H1 (cell line): ENCODE results near the gene TMEM151A. TPM values are rescaled to one million over a fixed set of nuclear protein-coding genes. Genes with fewer than 3 reads are reported as not detected.

Source experiments
- CTCF ChIA-PET: fragments of 300-600 bp; sonication (Branson Sonifier 250); formaldehyde crosslinking; loops from one replicate; lab custom pipeline; 2021; ENCODE audit not compliant: partially characterized antibody; lab: Charles Lee
- POLR2A ChIA-PET: fragments of 300-600 bp; sonication (Branson Sonifier 250); formaldehyde crosslinking; loops from one replicate; lab custom pipeline; 2021; ENCODE audit warnings: inconsistent platforms; ENCODE audit not compliant: partially characterized antibody; lab: Charles Lee
- DNase-seq, 2 experiments: peaks; one replicate each; pipeline versions ENCODE4 v3.0.0 to v3.0.0-alpha.2; 2010 to 2022; ENCODE audit warnings: low spot score in 2 of 2, low read depth in 1 of 2, mixed read lengths in 1 of 2
- FAIRE-seq: peaks from 2 replicates; lab custom pipeline; 2011; peaks lifted over from hg19 to GRCh38; lab: Jason Lieb, UNC
- H2AFZ ChIP-seq: 2 replicates; pipeline ENCODE4 v1.8.1; 2012; ENCODE audit warnings: low read length, inconsistent platforms
- H2AK5ac ChIP-seq: 2 replicates; pipeline ENCODE4 v1.6.1; 2013; ENCODE audit warnings: low read depth, low read length
- H2BK120ac ChIP-seq: replicated peaks from 2 replicates; pipeline ENCODE3; 2013; ENCODE audit warnings: low read depth, low read length, inconsistent platforms
- H2BK12ac ChIP-seq: 2 replicates; pipeline ENCODE4 v1.6.1; 2013; ENCODE audit warnings: low read depth, low read length
- H2BK15ac ChIP-seq: 2 replicates; pipeline ENCODE4 v1.6.1; 2013; ENCODE audit warnings: low read length
- H2BK20ac ChIP-seq: 2 replicates; pipeline ENCODE4 v1.6.1; 2013; ENCODE audit warnings: low read length
- H2BK5ac ChIP-seq: 2 replicates; pipeline ENCODE4 v1.6.1; 2013; ENCODE audit warnings: low read depth, low read length
- H3K14ac ChIP-seq: 2 replicates; pipeline ENCODE4 v1.6.1; 2013; ENCODE audit warnings: inconsistent platforms; ENCODE audit not compliant: insufficient read length
- H3K18ac ChIP-seq: 2 replicates; pipeline ENCODE4 v1.6.1; 2013; ENCODE audit warnings: low read length; ENCODE audit errors: extremely low read depth
- H3K23ac ChIP-seq: 2 replicates; pipeline ENCODE4 v1.6.1; 2013; ENCODE audit warnings: inconsistent platforms; ENCODE audit not compliant: insufficient read length
- H3K23me2 ChIP-seq: 2 replicates; pipeline ENCODE4 v1.6.1; 2013; ENCODE audit warnings: low read depth, low read length
- H3K27ac ChIP-seq: 2 replicates; pipeline ENCODE4 v1.6.1; 2011; ENCODE audit warnings: low read depth, low read length, inconsistent platforms
- H3K27me3 ChIP-seq, 4 experiments: replicated peaks in 1 of 4; 1 replicate in 1 of 4; 2 replicates in 3 of 4; pipeline versions ENCODE4 v1.6.1 to v1.8.1; 2011 to 2013; ENCODE audit warnings: low read length in 3 of 4, mild to moderate bottlenecking in 3 of 4, inconsistent platforms in 2 of 4, mixed read lengths in 2 of 4, moderate library complexity in 1 of 4; ENCODE audit not compliant: control insufficient read depth in 3 of 4, insufficient read depth in 3 of 4; ENCODE audit errors: extremely low read depth in 1 of 4
- H3K36me3 ChIP-seq, 4 experiments: 2 replicates each; pipeline versions ENCODE4 v1.6.1 to v1.8.1; 2011 to 2013; ENCODE audit warnings: mild to moderate bottlenecking in 4 of 4, low read length in 3 of 4, moderate library complexity in 2 of 4, control low read depth in 1 of 4, inconsistent platforms in 1 of 4; ENCODE audit not compliant: insufficient read depth in 4 of 4, control insufficient read depth in 2 of 4
- H3K4ac ChIP-seq: replicated peaks from 2 replicates; pipeline ENCODE3; 2013; ENCODE audit warnings: low read length, low read depth, mixed read lengths, inconsistent platforms; ENCODE audit not compliant: insufficient read length
- H3K4me1 ChIP-seq, 4 experiments: replicated peaks in 1 of 4; 1 replicate in 1 of 4; 2 replicates in 3 of 4; pipeline versions ENCODE4 v1.6.1 to v1.8.1; 2011 to 2013; ENCODE audit warnings: low read length in 3 of 4, inconsistent platforms in 2 of 4, mixed read lengths in 1 of 4; ENCODE audit not compliant: insufficient read depth in 4 of 4, control insufficient read depth in 3 of 4
- H3K4me2 ChIP-seq, 2 experiments: 2 replicates each; pipeline versions ENCODE4 v1.6.1 to v1.8.1; 2011 to 2013; ENCODE audit warnings: low read depth in 2 of 2, low read length in 2 of 2, control low read depth in 1 of 2, inconsistent platforms in 1 of 2, mild to moderate bottlenecking in 1 of 2; ENCODE audit not compliant: insufficient read depth in 1 of 2
- H3K4me3 ChIP-seq, 4 experiments: fragments of 200-600, 300-600 bp in 1 of 4; sonication (generic), shearing (Covaris generic), sonication (Bioruptor Twin) in 1 of 4; 2 replicates each; pipeline versions ENCODE4 v1.5.1 to v1.8.1; 2011 to 2016; ENCODE audit warnings: low read length in 4 of 4, low read depth in 3 of 4, control low read depth in 2 of 4, inconsistent platforms in 2 of 4, mild to moderate bottlenecking in 2 of 4, mixed read lengths in 1 of 4, moderate library complexity in 1 of 4; ENCODE audit not compliant: insufficient read depth in 2 of 4; ENCODE audit errors: extremely low read depth in 1 of 4
- H3K56ac ChIP-seq: replicated peaks from 2 replicates; pipeline ENCODE3; 2013; ENCODE audit warnings: low read depth, mild to moderate bottlenecking, mixed read lengths, low read length, inconsistent platforms; ENCODE audit not compliant: insufficient read length
- H3K79me1 ChIP-seq: 2 replicates; pipeline ENCODE4 v1.6.1; 2013; ENCODE audit warnings: low read depth, low read length, control low read depth
- H3K79me2 ChIP-seq, 2 experiments: 2 replicates each; pipeline versions ENCODE4 v1.6.1 to v1.8.1; 2012 to 2013; ENCODE audit warnings: low read length in 2 of 2, mild to moderate bottlenecking in 2 of 2, inconsistent platforms in 1 of 2; ENCODE audit not compliant: insufficient read depth in 2 of 2, control insufficient read depth in 1 of 2
- H3K9ac ChIP-seq, 4 experiments: replicated peaks in 1 of 4; 1 replicate in 1 of 4; 2 replicates in 3 of 4; pipeline versions ENCODE4 v1.6.1 to v1.8.1; 2011 to 2013; ENCODE audit warnings: low read depth in 3 of 4, low read length in 3 of 4, control low read depth in 2 of 4, mild to moderate bottlenecking in 2 of 4, moderate library complexity in 2 of 4, inconsistent platforms in 1 of 4; ENCODE audit errors: extremely low read depth in 1 of 4
- H3K9me3 ChIP-seq, 2 experiments: 2 replicates each; pipeline versions ENCODE4 v1.6.1 to v1.8.1; 2012 to 2013; ENCODE audit warnings: mild to moderate bottlenecking in 2 of 2, moderate library complexity in 2 of 2, control low read depth in 1 of 2, inconsistent platforms in 1 of 2, low read depth in 1 of 2, low read length in 1 of 2, mixed read lengths in 1 of 2; ENCODE audit not compliant: insufficient read depth in 2 of 2
- H4K20me1 ChIP-seq, 2 experiments: replicated peaks in 1 of 2; 2 replicates each; pipeline versions ENCODE3 to v1.8.1; 2011 to 2013; ENCODE audit warnings: inconsistent platforms in 2 of 2, low read length in 2 of 2, mild to moderate bottlenecking in 1 of 2; ENCODE audit not compliant: insufficient read depth in 2 of 2, control insufficient read depth in 1 of 2
- H4K5ac ChIP-seq: 2 replicates; pipeline ENCODE4 v1.6.1; 2013; ENCODE audit warnings: low read length, low read depth, mixed read lengths, inconsistent platforms; ENCODE audit not compliant: insufficient read length
- H4K8ac ChIP-seq: 2 replicates; pipeline ENCODE4 v1.8.0; 2013; ENCODE audit warnings: mild to moderate bottlenecking, moderate library complexity, low read length, inconsistent platforms; ENCODE audit not compliant: insufficient read depth; ENCODE audit errors: extremely low read depth
- H4K91ac ChIP-seq: replicated peaks from 2 replicates; pipeline ENCODE3; 2013; ENCODE audit warnings: low read length, mixed read lengths, inconsistent platforms; ENCODE audit not compliant: insufficient read length
- SUZ12 ChIP-seq: fragments of 200-600 bp; sonication (generic); IDR thresholded peaks from 2 replicates; pipeline ENCODE4 v1.6.1; 2012; ENCODE audit warnings: mild to moderate bottlenecking, inconsistent platforms, low read length, moderate library complexity, mixed read lengths
- TBP ChIP-seq: IDR thresholded peaks from 2 replicates; pipeline ENCODE4 v1.6.1; 2011; ENCODE audit warnings: low read depth, low read length, improper control_type of control experiment
- WGBS, 2 experiments: shearing (Covaris generic) in 1 of 2; methylation state at CpG; one replicate each; pipeline versions ENCODE4 v1.1.6 to v1.1.7; 2013 to 2015; ENCODE audit warnings: low lambda C conversion rate in 2 of 2, mixed read lengths in 2 of 2, inconsistent platforms in 1 of 2, low coverage in 1 of 2, missing lambda C conversion rate in 1 of 2; ENCODE audit not compliant: insufficient replicate concordance in 2 of 2, insufficient coverage in 1 of 2, insufficient read length in 1 of 2; ENCODE audit errors: extremely low coverage in 1 of 2, missing lambda C conversion rate in 1 of 2; 5-methylcytosine and 5-hydroxymethylcytosine counted together
- polyA plus RNA-seq, 7 experiments: library from polyadenylated mRNA; depleted of rRNA in 3 of 7; stranded (reverse) in 5 of 7; unstranded in 2 of 7; fragments of >200 nt in 5 of 7; fragments of 200-250 nt in 2 of 7; gene quantifications; 1 replicate in 5 of 7; 2 replicates in 1 of 7; 4 replicates in 1 of 7; pipeline versions ENCODE4 v1.2.1 to v1.2.3, GENCODE V29; 2011 to 2013; ENCODE audit warnings: missing spikeins in 2 of 7, mixed read lengths in 2 of 7
- total RNA-seq: library from RNA; stranded (reverse); fragmentation: NEBNext Ultra II Directional; extraction: Animal tissue kit (Norgen Biotek cat#: 25700); gene quantifications from 2 replicates; pipeline ENCODE4 v1.2.1, GENCODE V29; 2021

The TMEM151A gene
- total and polyA plus RNA-seq, 2 of the 8 experiments (the other 6 are each of a cell fraction or from before 2014, with no cell fraction given): 3.2 TPM

GRCh38 chr11:66323684-66324083 is 32.0 kb downstream of the TMEM151A start:
- H3K27ac ChIP-seq: no peak overlapping the region
- 93% methylated on average over 1 of the region's 1 CpG; no CpG with 5 or more reads in 1 of the 2 experiments for WGBS, 2 experiments
- H4K8ac ChIP-seq: no peak overlapping the region
- no peak overlapping the region for H3K23ac ChIP-seq
- no peak overlapping the region for H3K4me2 ChIP-seq
- H3K23me2 ChIP-seq: peaks cover 3% of the 10 kb centered on the region; the same call in 1 of the 2 replicates
- peaks cover 0 to 7% (median 7%) of the 10 kb centered on the region in 4 experiments; a peak in 3 of 7 replicates for H3K27me3 ChIP-seq
- peaks cover 3 to 11% (median 7%) of the 10 kb centered on the region in 4 experiments; a peak in 6 of 7 replicates for H3K4me1 ChIP-seq
- no peaks in the 10 kb centered on the region for H3K79me1 ChIP-seq
- POLR2A ChIA-PET: interaction anchor here (2.2 kb wide), 1 partner anchor 10 kb away, joined by 6 read pairs; no protein-coding TSS in a partner anchor
- no peak overlapping the region for H2BK5ac ChIP-seq
- no peak overlapping the region for H3K4ac ChIP-seq
- H4K91ac ChIP-seq: no peak overlapping the region
- H3K4me3 ChIP-seq: no peak overlapping the region
- CTCF ChIA-PET: interaction anchor here (1.2 to 4.0 kb wide), 3 partner anchors 11 to 40 kb away, joined by 3 to 73 read pairs (median 6); no protein-coding TSS in a partner anchor
- no peak overlapping the region for H2BK20ac ChIP-seq
- no peak for DNase-seq
- no peak overlapping the region for H3K9ac ChIP-seq
- H4K5ac ChIP-seq: no peak overlapping the region
- H2BK120ac ChIP-seq: no peak overlapping the region
- no peak overlapping the region for H3K18ac ChIP-seq
- H3K14ac ChIP-seq: no peak overlapping the region
- FAIRE-seq: no peak
- H4K20me1 ChIP-seq: no peaks in the 10 kb centered on the region
- no peaks in the 10 kb centered on the region for H3K36me3 ChIP-seq
- H3K79me2 ChIP-seq: no peaks in the 10 kb centered on the region
- H2BK12ac ChIP-seq: peak overlapping the region; percentile 12; the same call in 1 of the 2 replicates
- H2BK15ac ChIP-seq: no peak overlapping the region
- no peak overlapping the region for H3K56ac ChIP-seq
- H2AK5ac ChIP-seq: no peak overlapping the region
- no peak overlapping the region for H2AFZ ChIP-seq
- H3K9me3 ChIP-seq: no peaks in the 10 kb centered on the region
- no peak for TF ChIP-seq TBP
- TF ChIP-seq SUZ12: no peak
